H1 (cell line): Measurements from ENCODE around the gene SOX1. TPM values are rescaled to one million over a fixed set of nuclear protein-coding genes. Genes with fewer than 3 reads are reported as not detected.

Experiments used
- CTCF ChIA-PET: fragments of 300-600 bp; sonication (Branson Sonifier 250); formaldehyde crosslinking; loops from one replicate; lab custom pipeline; 2021; ENCODE audit not compliant: partially characterized antibody; lab: Charles Lee
- POLR2A ChIA-PET: fragments of 300-600 bp; sonication (Branson Sonifier 250); formaldehyde crosslinking; loops from one replicate; lab custom pipeline; 2021; ENCODE audit warnings: inconsistent platforms; ENCODE audit not compliant: partially characterized antibody; lab: Charles Lee
- DNase-seq, 2 experiments: peaks; one replicate each; pipeline versions ENCODE4 v3.0.0 to v3.0.0-alpha.2; 2010 to 2022; ENCODE audit warnings: low spot score in 2 of 2, low read depth in 1 of 2, mixed read lengths in 1 of 2
- FAIRE-seq: peaks from 2 replicates; lab custom pipeline; 2011; peaks lifted over from hg19 to GRCh38; lab: Jason Lieb, UNC
- H2AFZ ChIP-seq: 2 replicates; pipeline ENCODE4 v1.8.1; 2012; ENCODE audit warnings: low read length, inconsistent platforms
- H2AK5ac ChIP-seq: 2 replicates; pipeline ENCODE4 v1.6.1; 2013; ENCODE audit warnings: low read depth, low read length
- H2BK120ac ChIP-seq: replicated peaks from 2 replicates; pipeline ENCODE3; 2013; ENCODE audit warnings: low read depth, low read length, inconsistent platforms
- H2BK12ac ChIP-seq: 2 replicates; pipeline ENCODE4 v1.6.1; 2013; ENCODE audit warnings: low read depth, low read length
- H2BK15ac ChIP-seq: 2 replicates; pipeline ENCODE4 v1.6.1; 2013; ENCODE audit warnings: low read length
- H2BK20ac ChIP-seq: 2 replicates; pipeline ENCODE4 v1.6.1; 2013; ENCODE audit warnings: low read length
- H2BK5ac ChIP-seq: 2 replicates; pipeline ENCODE4 v1.6.1; 2013; ENCODE audit warnings: low read depth, low read length
- H3K14ac ChIP-seq: 2 replicates; pipeline ENCODE4 v1.6.1; 2013; ENCODE audit warnings: inconsistent platforms; ENCODE audit not compliant: insufficient read length
- H3K18ac ChIP-seq: 2 replicates; pipeline ENCODE4 v1.6.1; 2013; ENCODE audit warnings: low read length; ENCODE audit errors: extremely low read depth
- H3K23ac ChIP-seq: 2 replicates; pipeline ENCODE4 v1.6.1; 2013; ENCODE audit warnings: inconsistent platforms; ENCODE audit not compliant: insufficient read length
- H3K23me2 ChIP-seq: 2 replicates; pipeline ENCODE4 v1.6.1; 2013; ENCODE audit warnings: low read depth, low read length
- H3K27ac ChIP-seq: 2 replicates; pipeline ENCODE4 v1.6.1; 2011; ENCODE audit warnings: low read depth, low read length, inconsistent platforms
- H3K27me3 ChIP-seq, 4 experiments: replicated peaks in 1 of 4; 1 replicate in 1 of 4; 2 replicates in 3 of 4; pipeline versions ENCODE4 v1.6.1 to v1.8.1; 2011 to 2013; ENCODE audit warnings: low read length in 3 of 4, mild to moderate bottlenecking in 3 of 4, inconsistent platforms in 2 of 4, mixed read lengths in 2 of 4, moderate library complexity in 1 of 4; ENCODE audit not compliant: control insufficient read depth in 3 of 4, insufficient read depth in 3 of 4; ENCODE audit errors: extremely low read depth in 1 of 4
- H3K36me3 ChIP-seq, 4 experiments: 2 replicates each; pipeline versions ENCODE4 v1.6.1 to v1.8.1; 2011 to 2013; ENCODE audit warnings: mild to moderate bottlenecking in 4 of 4, low read length in 3 of 4, moderate library complexity in 2 of 4, control low read depth in 1 of 4, inconsistent platforms in 1 of 4; ENCODE audit not compliant: insufficient read depth in 4 of 4, control insufficient read depth in 2 of 4
- H3K4ac ChIP-seq: replicated peaks from 2 replicates; pipeline ENCODE3; 2013; ENCODE audit warnings: low read length, low read depth, mixed read lengths, inconsistent platforms; ENCODE audit not compliant: insufficient read length
- H3K4me1 ChIP-seq, 4 experiments: replicated peaks in 1 of 4; 1 replicate in 1 of 4; 2 replicates in 3 of 4; pipeline versions ENCODE4 v1.6.1 to v1.8.1; 2011 to 2013; ENCODE audit warnings: low read length in 3 of 4, inconsistent platforms in 2 of 4, mixed read lengths in 1 of 4; ENCODE audit not compliant: insufficient read depth in 4 of 4, control insufficient read depth in 3 of 4
- H3K4me2 ChIP-seq, 2 experiments: 2 replicates each; pipeline versions ENCODE4 v1.6.1 to v1.8.1; 2011 to 2013; ENCODE audit warnings: low read depth in 2 of 2, low read length in 2 of 2, control low read depth in 1 of 2, inconsistent platforms in 1 of 2, mild to moderate bottlenecking in 1 of 2; ENCODE audit not compliant: insufficient read depth in 1 of 2
- H3K4me3 ChIP-seq, 4 experiments: fragments of 200-600, 300-600 bp in 1 of 4; sonication (generic), shearing (Covaris generic), sonication (Bioruptor Twin) in 1 of 4; 2 replicates each; pipeline versions ENCODE4 v1.5.1 to v1.8.1; 2011 to 2016; ENCODE audit warnings: low read length in 4 of 4, low read depth in 3 of 4, control low read depth in 2 of 4, inconsistent platforms in 2 of 4, mild to moderate bottlenecking in 2 of 4, mixed read lengths in 1 of 4, moderate library complexity in 1 of 4; ENCODE audit not compliant: insufficient read depth in 2 of 4; ENCODE audit errors: extremely low read depth in 1 of 4
- H3K56ac ChIP-seq: replicated peaks from 2 replicates; pipeline ENCODE3; 2013; ENCODE audit warnings: low read depth, mild to moderate bottlenecking, mixed read lengths, low read length, inconsistent platforms; ENCODE audit not compliant: insufficient read length
- H3K79me1 ChIP-seq: 2 replicates; pipeline ENCODE4 v1.6.1; 2013; ENCODE audit warnings: low read depth, low read length, control low read depth
- H3K79me2 ChIP-seq, 2 experiments: 2 replicates each; pipeline versions ENCODE4 v1.6.1 to v1.8.1; 2012 to 2013; ENCODE audit warnings: low read length in 2 of 2, mild to moderate bottlenecking in 2 of 2, inconsistent platforms in 1 of 2; ENCODE audit not compliant: insufficient read depth in 2 of 2, control insufficient read depth in 1 of 2
- H3K9ac ChIP-seq, 4 experiments: replicated peaks in 1 of 4; 1 replicate in 1 of 4; 2 replicates in 3 of 4; pipeline versions ENCODE4 v1.6.1 to v1.8.1; 2011 to 2013; ENCODE audit warnings: low read depth in 3 of 4, low read length in 3 of 4, control low read depth in 2 of 4, mild to moderate bottlenecking in 2 of 4, moderate library complexity in 2 of 4, inconsistent platforms in 1 of 4; ENCODE audit errors: extremely low read depth in 1 of 4
- H3K9me3 ChIP-seq, 2 experiments: 2 replicates each; pipeline versions ENCODE4 v1.6.1 to v1.8.1; 2012 to 2013; ENCODE audit warnings: mild to moderate bottlenecking in 2 of 2, moderate library complexity in 2 of 2, control low read depth in 1 of 2, inconsistent platforms in 1 of 2, low read depth in 1 of 2, low read length in 1 of 2, mixed read lengths in 1 of 2; ENCODE audit not compliant: insufficient read depth in 2 of 2
- H4K20me1 ChIP-seq, 2 experiments: replicated peaks in 1 of 2; 2 replicates each; pipeline versions ENCODE3 to v1.8.1; 2011 to 2013; ENCODE audit warnings: inconsistent platforms in 2 of 2, low read length in 2 of 2, mild to moderate bottlenecking in 1 of 2; ENCODE audit not compliant: insufficient read depth in 2 of 2, control insufficient read depth in 1 of 2
- H4K5ac ChIP-seq: 2 replicates; pipeline ENCODE4 v1.6.1; 2013; ENCODE audit warnings: low read length, low read depth, mixed read lengths, inconsistent platforms; ENCODE audit not compliant: insufficient read length
- H4K8ac ChIP-seq: 2 replicates; pipeline ENCODE4 v1.8.0; 2013; ENCODE audit warnings: mild to moderate bottlenecking, moderate library complexity, low read length, inconsistent platforms; ENCODE audit not compliant: insufficient read depth; ENCODE audit errors: extremely low read depth
- H4K91ac ChIP-seq: replicated peaks from 2 replicates; pipeline ENCODE3; 2013; ENCODE audit warnings: low read length, mixed read lengths, inconsistent platforms; ENCODE audit not compliant: insufficient read length
- BACH1 ChIP-seq: IDR thresholded peaks from 2 replicates; pipeline ENCODE4 v1.6.1; 2012; ENCODE audit warnings: low read length, improper control_type of control experiment
- CTCF ChIP-seq, 3 experiments: IDR thresholded peaks; 1 replicate in 2 of 3; 2 replicates in 1 of 3; pipeline versions ENCODE4 v1.5.1 to v1.6.1; 2011; ENCODE audit warnings: low read length in 3 of 3, mild to moderate bottlenecking in 3 of 3, inconsistent platforms in 2 of 3, low read depth in 1 of 3, moderate library complexity in 1 of 3; ENCODE audit not compliant: insufficient read depth in 1 of 3; ENCODE audit errors: control extremely low read depth in 1 of 3
- GABPA ChIP-seq: IDR thresholded peaks from 2 replicates; pipeline ENCODE4 v1.6.1; 2011; ENCODE audit warnings: mild to moderate bottlenecking, low read length, moderate library complexity, borderline replicate concordance; ENCODE audit not compliant: insufficient read depth
- KDM4A ChIP-seq: IDR thresholded peaks from one replicate; pipeline ENCODE4 v1.7.1; 2012; ENCODE audit warnings: low read depth, mild to moderate bottlenecking, moderate library complexity, low read length, inconsistent platforms; ENCODE audit not compliant: severe bottlenecking
- RAD21 ChIP-seq, 2 experiments: IDR thresholded peaks in 1 of 2; conservative IDR thresholded peaks in 1 of 2; 2 replicates each; pipeline ENCODE4 v1.6.1; 2011; ENCODE audit warnings: low read depth in 2 of 2, low read length in 2 of 2, improper control_type of control experiment in 1 of 2, inconsistent platforms in 1 of 2, mild to moderate bottlenecking in 1 of 2, moderate library complexity in 1 of 2
- YY1 ChIP-seq: IDR thresholded peaks from 2 replicates; pipeline ENCODE4 v1.6.1; 2011; ENCODE audit warnings: low read depth, mild to moderate bottlenecking, low read length
- WGBS, 2 experiments: shearing (Covaris generic) in 1 of 2; methylation state at CpG; one replicate each; pipeline versions ENCODE4 v1.1.6 to v1.1.7; 2013 to 2015; ENCODE audit warnings: low lambda C conversion rate in 2 of 2, mixed read lengths in 2 of 2, inconsistent platforms in 1 of 2, low coverage in 1 of 2, missing lambda C conversion rate in 1 of 2; ENCODE audit not compliant: insufficient replicate concordance in 2 of 2, insufficient coverage in 1 of 2, insufficient read length in 1 of 2; ENCODE audit errors: extremely low coverage in 1 of 2, missing lambda C conversion rate in 1 of 2; 5-methylcytosine and 5-hydroxymethylcytosine counted together
- polyA plus RNA-seq, 7 experiments: library from polyadenylated mRNA; depleted of rRNA in 3 of 7; stranded (reverse) in 5 of 7; unstranded in 2 of 7; fragments of >200 nt in 5 of 7; fragments of 200-250 nt in 2 of 7; gene quantifications; 1 replicate in 5 of 7; 2 replicates in 1 of 7; 4 replicates in 1 of 7; pipeline versions ENCODE4 v1.2.1 to v1.2.3, GENCODE V29; 2011 to 2013; ENCODE audit warnings: missing spikeins in 2 of 7, mixed read lengths in 2 of 7
- total RNA-seq: library from RNA; stranded (reverse); fragmentation: NEBNext Ultra II Directional; extraction: Animal tissue kit (Norgen Biotek cat#: 25700); gene quantifications from 2 replicates; pipeline ENCODE4 v1.2.1, GENCODE V29; 2021

SOX1 gene
- total and polyA plus RNA-seq, 2 of the 8 experiments (the other 6 are each of a cell fraction or from before 2014, with no cell fraction given): 0.03 to 0.09 TPM

- Histone ChIP-seq H2BK12ac (peak overlapping the region; percentile 75; the same call in 1 of the 2 replicates), H3K56ac (no peak overlapping the region), H2AK5ac (no peak overlapping the region), H3K4me3 (peak overlapping the region in 2 of 4 experiments; percentile 10 to 49; a peak in 3 of 8 replicates), H2BK120ac (no peak overlapping the region), H3K9me3 (no peaks in the 10 kb centered on the region), H2BK20ac (peak overlapping the region; percentile 61; the same call in 1 of the 2 replicates), H3K4me1 (peaks cover 3 to 43% (median 19%) of the 10 kb centered on the region in 4 experiments), H2BK15ac (peak overlapping the region; percentile 46; the same call in 1 of the 2 replicates), H3K79me2 (no peaks in the 10 kb centered on the region), H3K23ac (no peak overlapping the region), H3K18ac (no peak overlapping the region; the same call in 1 of the 2 replicates), H3K36me3 (peaks cover 0 to under 1% (median 0%) of the 10 kb centered on the region in 4 experiments; a peak in 1 of 8 replicates), H3K23me2 (no peaks in the 10 kb centered on the region; the same call in 1 of the 2 replicates), H3K4me2 (peak overlapping the region; percentile 47 to 57), H3K9ac (no peak overlapping the region), H3K14ac (no peak overlapping the region), H4K20me1 (peaks cover 14 to 22% of the 10 kb centered on the region in 2 experiments), H2AFZ (0 out of 2 replicates have a peak overlapping the region, but pooled peaks have one; percentile 30), H2BK5ac (no peak overlapping the region), H4K8ac (no peak overlapping the region), H4K5ac (no peak overlapping the region), H4K91ac (no peak overlapping the region), H3K27me3 (peaks cover 87 to 96% (median 92%) of the 10 kb centered on the region in 4 experiments), H3K79me1 (no peaks in the 10 kb centered on the region), H3K4ac (no peak overlapping the region), H3K27ac (no peak overlapping the region)
- FAIRE-seq (no peak), DNase-seq (peak in 1 of 2 experiments; percentile 79)
- WGBS, 2 experiments: 3% methylated on average over 43 of the region's 78 CpGs; no CpG with 5 or more reads in 1 of the 2 experiments
- POLR2A ChIA-PET: interaction anchor here (0.6 to 1.8 kb wide), 2 partner anchors 10 to 12 kb away, joined by 3 to 8 read pairs; no protein-coding TSS in a partner anchor
- CTCF ChIA-PET: interaction anchor here (0.7 to 5.6 kb wide), 31 partner anchors 10 to 592 kb away, joined by 3 to 51 read pairs (median 3); no protein-coding TSS in a partner anchor
- peak; percentile 68 to 82 for TF ChIP-seq RAD21 (IDR thresholded peaks at IDR 0.05 in 1 of 2, conservative IDR thresholded peaks at IDR 0.05 in 1 of 2; ENCODE audit: low read depth in 2 of 2, low read length in 2 of 2)
- TF ChIP-seq YY1: peak; percentile 45; the same call in 1 of the 2 replicates
- peak; percentile 83 for TF ChIP-seq KDM4A
- peak; percentile 15; the same call in 1 of the 2 replicates for TF ChIP-seq BACH1
- 0 out of 2 replicates have a peak, but pooled peaks have one; percentile 24 for TF ChIP-seq GABPA
- peak in 2 of 3 experiments; percentile 76 to 82; a peak in 3 of 4 replicates for TF ChIP-seq CTCF (IDR thresholded peaks at IDR 0.05; ENCODE audit: control extremely low read depth in 1 of 3, insufficient read depth in 1 of 3, low read depth in 1 of 3, low read length in 3 of 3)
Observed at GRCh38 chr13:112062571-112063570, 4.1 kb upstream of the SOX1 start.
